ENCODE data around the gene GNG12.

GRCh38 chr1:67843746-67844145 is 10.5 kb upstream of the GNG12 start:
- TF ChIP-seq POLR2AphosphoS5 (IDR thresholded peaks at IDR 0.05) (no peak), POLR2A (IDR thresholded peaks at IDR 0.05) (no peak), EP300 (IDR thresholded peaks at IDR 0.05) (no peak)
